OCI-LY1 (cell line): ENCODE measurements around the gene ACTL7B.

Experiments
- EZH2 ChIP-seq: fragments of 200-600 bp; sonication (generic), shearing (Covaris generic); IDR thresholded peaks from 2 replicates; pipeline ENCODE4 v1.8.0; 2017; ENCODE audit warnings: borderline replicate concordance, mixed run types, mild to moderate bottlenecking, antibody characterized with exemption, low read length, moderate library complexity, mixed read lengths
- TF ChIP-seq, protein P1 (sequence below): fragments of 200-600 bp; sonication (generic), shearing (Covaris generic); IDR thresholded peaks from 2 replicates; pipeline ENCODE4 v1.5.1; 2017; ENCODE audit warnings: mild to moderate bottlenecking, antibody characterized with exemption, low read length, moderate library complexity, mixed read lengths

DNA sequence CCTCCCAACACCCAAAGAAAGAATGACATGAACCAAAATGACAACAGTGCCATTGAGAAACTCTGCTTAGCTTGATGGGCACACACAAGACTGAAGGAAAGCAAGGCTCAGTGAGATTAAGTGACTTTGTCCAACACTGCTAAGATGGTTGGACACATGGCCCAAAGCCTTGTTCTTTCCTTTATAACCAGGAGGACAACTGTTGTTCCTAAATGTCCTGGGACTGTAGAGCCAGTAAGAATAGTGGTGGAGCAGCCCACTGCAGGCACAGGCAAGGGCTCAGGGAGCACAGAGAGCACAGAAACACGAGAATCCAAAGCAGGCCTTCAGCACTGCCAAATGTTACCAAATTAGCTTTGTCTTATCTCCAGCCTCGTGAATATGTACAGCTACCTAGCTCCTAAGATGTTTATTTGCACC is 10.2 kb upstream of the ACTL7B start:
- TF ChIP-seq, protein P1, sequence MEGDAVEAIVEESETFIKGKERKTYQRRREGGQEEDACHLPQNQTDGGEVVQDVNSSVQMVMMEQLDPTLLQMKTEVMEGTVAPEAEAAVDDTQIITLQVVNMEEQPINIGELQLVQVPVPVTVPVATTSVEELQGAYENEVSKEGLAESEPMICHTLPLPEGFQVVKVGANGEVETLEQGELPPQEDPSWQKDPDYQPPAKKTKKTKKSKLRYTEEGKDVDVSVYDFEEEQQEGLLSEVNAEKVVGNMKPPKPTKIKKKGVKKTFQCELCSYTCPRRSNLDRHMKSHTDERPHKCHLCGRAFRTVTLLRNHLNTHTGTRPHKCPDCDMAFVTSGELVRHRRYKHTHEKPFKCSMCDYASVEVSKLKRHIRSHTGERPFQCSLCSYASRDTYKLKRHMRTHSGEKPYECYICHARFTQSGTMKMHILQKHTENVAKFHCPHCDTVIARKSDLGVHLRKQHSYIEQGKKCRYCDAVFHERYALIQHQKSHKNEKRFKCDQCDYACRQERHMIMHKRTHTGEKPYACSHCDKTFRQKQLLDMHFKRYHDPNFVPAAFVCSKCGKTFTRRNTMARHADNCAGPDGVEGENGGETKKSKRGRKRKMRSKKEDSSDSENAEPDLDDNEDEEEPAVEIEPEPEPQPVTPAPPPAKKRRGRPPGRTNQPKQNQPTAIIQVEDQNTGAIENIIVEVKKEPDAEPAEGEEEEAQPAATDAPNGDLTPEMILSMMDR = no peak
- TF ChIP-seq EZH2 = no peak
